ENCODE results near the gene SELENON. TPM values are rescaled to one million over a fixed set of nuclear protein-coding genes. Genes with fewer than 3 reads are reported as not detected.

SELENON gene
- total and polyA plus RNA-seq, 2 donors from 2014 or later = 69.3 to 116 TPM

DNA sequence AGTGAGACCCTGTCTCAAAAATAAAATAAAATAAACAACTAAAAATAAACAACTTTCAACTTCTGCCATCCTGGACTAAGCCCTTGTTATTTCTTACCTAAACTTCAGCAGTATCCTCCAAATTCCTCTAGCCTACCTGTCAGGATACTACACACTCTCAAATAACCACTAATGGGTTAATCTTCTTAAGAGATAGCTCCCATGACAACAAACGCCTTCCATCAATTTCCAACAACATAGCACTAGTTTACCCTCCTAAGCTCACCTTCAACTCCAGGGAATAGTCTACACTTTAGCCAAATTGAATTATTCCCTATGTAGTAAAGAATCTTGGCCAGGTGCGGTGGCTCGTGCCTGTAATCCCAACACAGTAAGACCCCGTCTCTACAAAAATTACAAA, 47.9 kb downstream of the SELENON start:
- intact Hi-C loops (cut with DNase I) = no loop called here
- no peaks in the 10 kb centered on the region for H3K36me3 ChIP-seq (ENCODE audit: control insufficient read depth in 2 of 3, insufficient read depth in 3 of 3, low read length in 3 of 3)
- H3K4me1 ChIP-seq (ENCODE audit: control insufficient read depth in 2 of 3, insufficient read depth in 2 of 3, low read depth in 1 of 3, low read length in 3 of 3) = no peaks in the 10 kb centered on the region
- TF ChIP-seq, protein P1, sequence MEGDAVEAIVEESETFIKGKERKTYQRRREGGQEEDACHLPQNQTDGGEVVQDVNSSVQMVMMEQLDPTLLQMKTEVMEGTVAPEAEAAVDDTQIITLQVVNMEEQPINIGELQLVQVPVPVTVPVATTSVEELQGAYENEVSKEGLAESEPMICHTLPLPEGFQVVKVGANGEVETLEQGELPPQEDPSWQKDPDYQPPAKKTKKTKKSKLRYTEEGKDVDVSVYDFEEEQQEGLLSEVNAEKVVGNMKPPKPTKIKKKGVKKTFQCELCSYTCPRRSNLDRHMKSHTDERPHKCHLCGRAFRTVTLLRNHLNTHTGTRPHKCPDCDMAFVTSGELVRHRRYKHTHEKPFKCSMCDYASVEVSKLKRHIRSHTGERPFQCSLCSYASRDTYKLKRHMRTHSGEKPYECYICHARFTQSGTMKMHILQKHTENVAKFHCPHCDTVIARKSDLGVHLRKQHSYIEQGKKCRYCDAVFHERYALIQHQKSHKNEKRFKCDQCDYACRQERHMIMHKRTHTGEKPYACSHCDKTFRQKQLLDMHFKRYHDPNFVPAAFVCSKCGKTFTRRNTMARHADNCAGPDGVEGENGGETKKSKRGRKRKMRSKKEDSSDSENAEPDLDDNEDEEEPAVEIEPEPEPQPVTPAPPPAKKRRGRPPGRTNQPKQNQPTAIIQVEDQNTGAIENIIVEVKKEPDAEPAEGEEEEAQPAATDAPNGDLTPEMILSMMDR (IDR thresholded peaks at IDR 0.05; ENCODE audit: borderline replicate concordance, extremely low read depth, insufficient read depth) = no peak
- no peak overlapping the region for H3K4me3 ChIP-seq (ENCODE audit: low read length in 3 of 3)
- no peaks in the 10 kb centered on the region for H3K27me3 ChIP-seq (ENCODE audit: control insufficient read depth, insufficient read depth, low read length)
- DNase-seq = no peak
- H3K27ac ChIP-seq (ENCODE audit: low read depth in 2 of 2, low read length in 2 of 2) = no peak overlapping the region
- no peak for FAIRE-seq
- H3K9me3 ChIP-seq (ENCODE audit: control insufficient read depth in 2 of 3, insufficient read depth in 1 of 3, low read length in 3 of 3) = no peaks in the 10 kb centered on the region
- H3K9ac ChIP-seq (ENCODE audit: low read length in 3 of 3) = no peak overlapping the region

- TF ChIP-seq, protein P1 (IDR thresholded peaks at IDR 0.05; ENCODE audit: borderline replicate concordance, extremely low read depth, insufficient read depth) = no peak
- H3K27me3 ChIP-seq (ENCODE audit: control insufficient read depth, insufficient read depth, low read length) = no peaks in the 10 kb centered on the region
- no peak for FAIRE-seq
- H3K9ac ChIP-seq (ENCODE audit: low read length in 3 of 3) = no peak overlapping the region
- no peak overlapping the region for H3K27ac ChIP-seq (ENCODE audit: low read depth in 2 of 2, low read length in 2 of 2)
- intact Hi-C loops (cut with DNase I) = no loop called here
- no peak overlapping the region for H3K4me3 ChIP-seq (ENCODE audit: low read length in 3 of 3)
- H3K9me3 ChIP-seq (ENCODE audit: control insufficient read depth in 2 of 3, insufficient read depth in 1 of 3, low read length in 3 of 3) = no peaks in the 10 kb centered on the region
- H3K36me3 ChIP-seq (ENCODE audit: control insufficient read depth in 2 of 3, insufficient read depth in 3 of 3, low read length in 3 of 3) = no peaks in the 10 kb centered on the region
- no peak for DNase-seq
- H3K4me1 ChIP-seq (ENCODE audit: control insufficient read depth in 2 of 3, insufficient read depth in 2 of 3, low read depth in 1 of 3, low read length in 3 of 3) = no peaks in the 10 kb centered on the region
Measured at GRCh38 chr1:25848531-25848930, 48.5 kb downstream of the SELENON start.

GRCh38 chr1:25854554-25854953, 54.6 kb downstream of the SELENON start:
- FAIRE-seq (no peak), DNase-seq (no peak)
- Histone ChIP-seq H3K4me3 (ENCODE audit: low read length in 3 of 3) (no peak overlapping the region), H3K9ac (ENCODE audit: low read length in 3 of 3) (no peak overlapping the region), H3K27me3 (ENCODE audit: control insufficient read depth, insufficient read depth, low read length) (no peaks in the 10 kb centered on the region), H3K36me3 (ENCODE audit: control insufficient read depth in 2 of 3, insufficient read depth in 3 of 3, low read length in 3 of 3) (no peaks in the 10 kb centered on the region), H3K9me3 (ENCODE audit: control insufficient read depth in 2 of 3, insufficient read depth in 1 of 3, low read length in 3 of 3) (no peaks in the 10 kb centered on the region), H3K4me1 (ENCODE audit: control insufficient read depth in 2 of 3, insufficient read depth in 2 of 3, low read depth in 1 of 3, low read length in 3 of 3) (peaks cover 0 to 4% (median 0%) of the 10 kb centered on the region in 3 donors), H3K27ac (ENCODE audit: low read depth in 2 of 2, low read length in 2 of 2) (no peak overlapping the region)
- intact Hi-C loops (cut with DNase I) = no loop called here
- TF ChIP-seq, protein P1 (IDR thresholded peaks at IDR 0.05; ENCODE audit: borderline replicate concordance, extremely low read depth, insufficient read depth) = no peak

DNA sequence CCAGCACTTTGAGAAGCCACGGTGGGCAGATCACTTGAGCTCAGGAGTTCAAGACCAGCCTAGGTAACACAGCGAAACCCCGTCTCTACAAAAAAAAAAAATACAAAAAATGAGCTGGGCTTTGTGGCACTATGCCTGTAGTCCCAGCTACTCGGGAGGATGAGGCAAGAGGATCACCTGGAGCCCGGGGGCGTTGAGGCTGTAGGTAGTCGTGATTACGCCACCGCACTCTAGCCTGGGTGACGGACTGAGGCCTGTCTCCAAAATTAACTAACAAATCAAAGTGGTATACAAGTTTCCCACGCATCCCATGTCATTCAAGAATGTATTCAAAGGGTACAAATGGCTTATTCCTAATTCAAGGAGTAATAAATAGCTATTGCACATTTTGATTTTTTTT, 56.9 kb downstream of the SELENON start:
- TF ChIP-seq, protein P1 (IDR thresholded peaks at IDR 0.05; ENCODE audit: borderline replicate concordance, extremely low read depth, insufficient read depth) = no peak
- no peak overlapping the region for H3K4me3 ChIP-seq (ENCODE audit: low read length in 3 of 3)
- no peak overlapping the region for H3K27ac ChIP-seq (ENCODE audit: low read depth in 2 of 2, low read length in 2 of 2)
- intact Hi-C loops (cut with DNase I) = no loop called here
- no peak for DNase-seq
- no peak overlapping the region for H3K9ac ChIP-seq (ENCODE audit: low read length in 3 of 3)
- H3K4me1 ChIP-seq (ENCODE audit: control insufficient read depth in 2 of 3, insufficient read depth in 2 of 3, low read depth in 1 of 3, low read length in 3 of 3) = peaks cover 0 to 4% (median 0%) of the 10 kb centered on the region in 3 donors
- H3K36me3 ChIP-seq (ENCODE audit: control insufficient read depth in 2 of 3, insufficient read depth in 3 of 3, low read length in 3 of 3) = no peaks in the 10 kb centered on the region
- no peaks in the 10 kb centered on the region for H3K9me3 ChIP-seq (ENCODE audit: control insufficient read depth in 2 of 3, insufficient read depth in 1 of 3, low read length in 3 of 3)
- no peak for FAIRE-seq
- no peaks in the 10 kb centered on the region for H3K27me3 ChIP-seq (ENCODE audit: control insufficient read depth, insufficient read depth, low read length)

Data from kidney (tissue), 14 donors.